Mammary epithelial cell (primary cell): ENCODE measurements around the gene ACOT2.

Source experiments
- CTCF ChIP-seq, 2 donors: IDR thresholded peaks in 1 of 2; conservative IDR thresholded peaks in 1 of 2; 2 replicates each; pipeline ENCODE4 v1.5.1; 2011 to 2012; ENCODE audit warnings: inconsistent platforms in 2 of 2, low read length in 2 of 2, mild to moderate bottlenecking in 2 of 2, control low read depth in 1 of 2, low read depth in 1 of 2; ENCODE audit not compliant: insufficient read depth in 1 of 2; ENCODE audit errors: extremely low read depth in 1 of 2
- EZH2 ChIP-seq: IDR thresholded peaks from 2 replicates; pipeline ENCODE4 v1.6.1; 2012; ENCODE audit warnings: low read length, inconsistent platforms, borderline replicate concordance

- TF ChIP-seq CTCF (conservative IDR thresholded peaks at IDR 0.05 in 1 of 2, IDR thresholded peaks at IDR 0.05 in 1 of 2; ENCODE audit: extremely low read depth in 1 of 2, insufficient read depth in 1 of 2, low read depth in 1 of 2, low read length in 2 of 2): no peak
- TF ChIP-seq EZH2: no peak
Measured at GRCh38 chr14:73521229-73521628, 47.8 kb upstream of the ACOT2 start.
